CD14-positive monocyte (primary cell): Measurements from ENCODE around the gene TSSK2. TPM values are rescaled to one million over a fixed set of nuclear protein-coding genes. Genes with fewer than 3 reads are reported as not detected.

Experiments used
- DNase-seq, 3 donors: peaks; one replicate each; pipeline ENCODE4 v3.0.0-alpha.2; 2011 to 2022
- H2AFZ ChIP-seq: 2 replicates; pipeline ENCODE4 v1.6.0; 2012; ENCODE audit warnings: mild to moderate bottlenecking, low read depth, low read length, inconsistent platforms; ENCODE audit not compliant: insufficient read depth, poor library complexity, severe bottlenecking
- H3K27ac ChIP-seq, 2 donors: 1 replicate in 1 of 2; 2 replicates in 1 of 2; pipeline ENCODE4 v1.5.1; 2012 to 2013; ENCODE audit warnings: low read length in 2 of 2, control low read depth in 1 of 2, inconsistent platforms in 1 of 2, low read depth in 1 of 2, mild to moderate bottlenecking in 1 of 2
- H3K27me3 ChIP-seq, 2 donors: one replicate each; pipeline versions ENCODE4 v1.6.0 to v1.6.1; 2011 to 2013; ENCODE audit warnings: low read length in 2 of 2; ENCODE audit not compliant: control insufficient read depth in 2 of 2, insufficient read depth in 2 of 2
- H3K36me3 ChIP-seq, 2 donors: replicated peaks in 1 of 2; 1 replicate in 1 of 2; 2 replicates in 1 of 2; pipeline versions ENCODE4 v1.5.1 to v1.6.1; 2012 to 2013; ENCODE audit warnings: low read length in 2 of 2, control low read depth in 1 of 2, inconsistent platforms in 1 of 2, mild to moderate bottlenecking in 1 of 2; ENCODE audit not compliant: insufficient read depth in 2 of 2, control insufficient read depth in 1 of 2
- H3K4me1 ChIP-seq, 2 donors: 1 replicate in 1 of 2; 2 replicates in 1 of 2; pipeline versions ENCODE4 v1.5.1 to v1.6.1; 2012 to 2013; ENCODE audit warnings: low read length in 2 of 2, control low read depth in 1 of 2, inconsistent platforms in 1 of 2, mild to moderate bottlenecking in 1 of 2, moderate library complexity in 1 of 2; ENCODE audit not compliant: insufficient read depth in 2 of 2, control insufficient read depth in 1 of 2
- H3K4me2 ChIP-seq: replicated peaks from 2 replicates; pipeline ENCODE3; 2012; ENCODE audit warnings: low read length, moderate library complexity, mild to moderate bottlenecking; ENCODE audit not compliant: poor library complexity, severe bottlenecking; ENCODE audit errors: extremely low read depth
- H3K4me3 ChIP-seq, 3 experiments: fragments of 200-600 bp in 1 of 3; sonication (generic) in 1 of 3; replicated peaks in 1 of 3; 1 replicate in 2 of 3; 2 replicates in 1 of 3; pipeline ENCODE4 v1.5.1; 2011 to 2013; ENCODE audit warnings: low read length in 3 of 3, mild to moderate bottlenecking in 3 of 3, control low read depth in 2 of 3, low read depth in 2 of 3, inconsistent platforms in 1 of 3, moderate library complexity in 1 of 3
- H3K79me2 ChIP-seq: 2 replicates; pipeline ENCODE4 v1.6.0; 2012; ENCODE audit warnings: mild to moderate bottlenecking, control low read depth, inconsistent platforms, low read length, moderate library complexity; ENCODE audit not compliant: insufficient read depth
- H3K9ac ChIP-seq: 2 replicates; pipeline ENCODE4 v1.6.0; 2017; ENCODE audit warnings: low read length, mild to moderate bottlenecking; ENCODE audit not compliant: insufficient read depth, poor library complexity, severe bottlenecking
- H3K9me3 ChIP-seq, 2 donors: replicated peaks in 1 of 2; 1 replicate in 1 of 2; 2 replicates in 1 of 2; pipeline versions ENCODE4 v1.5.1 to v1.6.1; 2012 to 2013; ENCODE audit warnings: low read length in 2 of 2, control low read depth in 1 of 2; ENCODE audit not compliant: control insufficient read depth in 1 of 2, insufficient read depth in 1 of 2
- H4K20me1 ChIP-seq: 2 replicates; pipeline ENCODE4 v1.6.0; 2012; ENCODE audit warnings: mild to moderate bottlenecking, low read length, control low read depth, moderate library complexity; ENCODE audit not compliant: insufficient read depth
- H3K27ac Mint-ChIP-seq, 7 donors: one replicate each; pipeline ENCODE4 v1.8.0; 2020; ENCODE audit warnings: mild to moderate bottlenecking in 7 of 7, mixed read lengths in 7 of 7, moderate library complexity in 6 of 7, inconsistent platforms in 2 of 7
- H3K27me3 Mint-ChIP-seq, 3 donors: one replicate each; pipeline ENCODE4 v1.8.0; 2021 to 2022; ENCODE audit warnings: low read depth in 3 of 3, mild to moderate bottlenecking in 3 of 3, mixed read lengths in 3 of 3, moderate library complexity in 3 of 3, inconsistent platforms in 1 of 3
- H3K36me3 Mint-ChIP-seq, 2 donors: one replicate each; pipeline ENCODE4 v1.8.0; 2020; ENCODE audit warnings: mixed read lengths in 2 of 2, inconsistent platforms in 1 of 2, mild to moderate bottlenecking in 1 of 2
- H3K4me1 Mint-ChIP-seq: one replicate; pipeline ENCODE4 v1.8.0; 2020; ENCODE audit warnings: mild to moderate bottlenecking, mixed read lengths
- H3K4me3 Mint-ChIP-seq, 2 donors: one replicate each; pipeline ENCODE4 v1.8.0; 2020; ENCODE audit warnings: mild to moderate bottlenecking in 2 of 2, mixed read lengths in 2 of 2, moderate library complexity in 1 of 2
- H3K9me3 Mint-ChIP-seq, 7 donors: one replicate each; pipeline ENCODE4 v1.8.0; 2020 to 2022; ENCODE audit warnings: mixed read lengths in 7 of 7, mild to moderate bottlenecking in 6 of 7, moderate library complexity in 6 of 7, inconsistent platforms in 2 of 7
- WGBS: methylation state at CpG from one replicate; pipeline ENCODE4 v1.1.5; 2013; ENCODE audit warnings: missing lambda C conversion rate; ENCODE audit not compliant: insufficient coverage; 5-methylcytosine and 5-hydroxymethylcytosine counted together
- intact Hi-C, 2 donors: fragments of 100-400 bp; cut with micrococcal nuclease; formaldehyde crosslinking; loops; one replicate each; pipeline versions ENCODE4 v1.15.0 to v1.15.1; 2023
- polyA plus RNA-seq, 3 donors: library from polyadenylated mRNA; depleted of rRNA in 1 of 3; unstranded in 2 of 3; stranded (reverse) in 1 of 3; fragments of 300-500 nt in 2 of 3; fragments of >200 nt in 1 of 3; fragmentation: Illumina TruSeq in 2 of 3; gene quantifications; 1 replicate in 2 of 3; 2 replicates in 1 of 3; pipeline ENCODE4 v1.2.3, GENCODE V29; 2012 to 2021
- TF ChIP-seq, protein P1 (sequence below): fragments of 200-600 bp; IDR thresholded peaks from one replicate; pipeline ENCODE4 v1.8.0; 2022; ENCODE audit warnings: antibody characterized with exemption, mild to moderate bottlenecking

Gene TSSK2
- polyA plus RNA-seq, 3 donors: 0.04 TPM; not detected in 2

DNA sequence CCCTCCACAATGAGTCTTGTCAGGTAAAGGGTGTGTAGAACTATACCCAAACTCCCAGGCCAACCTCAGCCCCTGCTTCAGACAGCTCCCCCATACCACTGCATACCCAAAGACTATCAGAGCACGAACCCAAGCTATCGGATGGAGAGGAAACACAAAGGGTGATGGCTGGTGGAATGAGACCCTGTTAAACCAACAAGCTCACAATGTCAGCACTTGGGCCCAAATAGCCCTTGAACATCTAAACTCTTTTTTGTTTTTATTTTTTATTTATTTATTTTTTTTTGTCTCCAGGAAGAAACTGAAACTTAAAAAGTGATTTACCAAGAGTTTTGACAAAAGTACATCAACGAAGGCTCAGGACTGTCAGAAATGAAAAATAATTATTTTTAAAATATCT, 19.5 kb upstream of the TSSK2 start:
- H3K9me3 Mint-ChIP-seq: no peaks in the 10 kb centered on the region
- no peak overlapping the region for H3K9ac ChIP-seq
- peaks cover 87% of the 10 kb centered on the region for H3K4me1 Mint-ChIP-seq
- peaks cover 5 to 22% of the 10 kb centered on the region in 2 donors for H3K36me3 ChIP-seq
- peaks cover 50% of the 10 kb centered on the region for H4K20me1 ChIP-seq
- peak overlapping the region in 1 of 3 experiments; percentile 69 for H3K4me3 ChIP-seq
- H3K27me3 ChIP-seq: no peaks in the 10 kb centered on the region
- peak overlapping the region; percentile 93 to 98 (median 96) for H3K27ac Mint-ChIP-seq
- whole genome bisulfite sequencing: no CpG with 5 or more reads among the region's 3 CpGs
- H3K27ac ChIP-seq: peak overlapping the region; percentile 76 to 90
- H3K79me2 ChIP-seq: peaks cover 95% of the 10 kb centered on the region
- peak overlapping the region; percentile 77 for H3K4me2 ChIP-seq
- H3K9me3 ChIP-seq: no peaks in the 10 kb centered on the region
- no peak for DNase-seq
- TF ChIP-seq, protein P1, sequence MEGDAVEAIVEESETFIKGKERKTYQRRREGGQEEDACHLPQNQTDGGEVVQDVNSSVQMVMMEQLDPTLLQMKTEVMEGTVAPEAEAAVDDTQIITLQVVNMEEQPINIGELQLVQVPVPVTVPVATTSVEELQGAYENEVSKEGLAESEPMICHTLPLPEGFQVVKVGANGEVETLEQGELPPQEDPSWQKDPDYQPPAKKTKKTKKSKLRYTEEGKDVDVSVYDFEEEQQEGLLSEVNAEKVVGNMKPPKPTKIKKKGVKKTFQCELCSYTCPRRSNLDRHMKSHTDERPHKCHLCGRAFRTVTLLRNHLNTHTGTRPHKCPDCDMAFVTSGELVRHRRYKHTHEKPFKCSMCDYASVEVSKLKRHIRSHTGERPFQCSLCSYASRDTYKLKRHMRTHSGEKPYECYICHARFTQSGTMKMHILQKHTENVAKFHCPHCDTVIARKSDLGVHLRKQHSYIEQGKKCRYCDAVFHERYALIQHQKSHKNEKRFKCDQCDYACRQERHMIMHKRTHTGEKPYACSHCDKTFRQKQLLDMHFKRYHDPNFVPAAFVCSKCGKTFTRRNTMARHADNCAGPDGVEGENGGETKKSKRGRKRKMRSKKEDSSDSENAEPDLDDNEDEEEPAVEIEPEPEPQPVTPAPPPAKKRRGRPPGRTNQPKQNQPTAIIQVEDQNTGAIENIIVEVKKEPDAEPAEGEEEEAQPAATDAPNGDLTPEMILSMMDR: no peak
- H3K4me1 ChIP-seq: peaks cover 79 to 82% of the 10 kb centered on the region in 2 donors
- H3K4me3 Mint-ChIP-seq: peak overlapping the region in 1 of 2 donors; percentile 7
- H2AFZ ChIP-seq: no peak overlapping the region
- H3K36me3 Mint-ChIP-seq: peaks cover 22 to 30% of the 10 kb centered on the region in 2 donors
- H3K27me3 Mint-ChIP-seq: peaks cover 0 to 4% (median 3%) of the 10 kb centered on the region in 3 donors
- intact Hi-C loops: no loop called here

DNA sequence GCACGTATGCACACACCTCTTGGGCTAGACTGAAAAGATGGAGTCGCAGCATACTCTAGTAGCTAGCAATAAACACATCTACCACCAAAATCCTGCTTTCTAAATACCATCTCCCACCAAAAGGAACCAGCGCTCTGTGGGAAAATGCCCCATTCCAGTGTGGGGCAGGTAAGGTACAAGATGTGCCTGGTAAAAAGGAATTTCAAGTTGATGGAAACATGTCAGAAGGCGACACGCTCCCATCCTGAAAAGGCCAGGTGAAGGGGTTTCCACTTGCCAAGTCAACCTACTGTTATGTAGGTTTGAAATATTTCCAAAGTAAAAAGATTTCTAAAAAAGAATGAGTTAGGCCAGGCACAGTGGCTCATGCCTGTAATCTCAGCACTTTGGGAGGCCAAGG, 17.7 kb upstream of the TSSK2 start:
- Histone ChIP-seq H3K27me3 (no peaks in the 10 kb centered on the region), H4K20me1 (peaks cover 60% of the 10 kb centered on the region), H3K79me2 (peaks cover 95% of the 10 kb centered on the region), H3K4me2 (no peak overlapping the region), H3K4me3 (no peak overlapping the region), H3K4me1 (peaks cover 79 to 82% of the 10 kb centered on the region in 2 donors), H2AFZ (no peak overlapping the region), H3K27ac (peak overlapping the region in 1 of 2 donors; percentile 18), H3K9me3 (no peaks in the 10 kb centered on the region), H3K9ac (no peak overlapping the region), H3K36me3 (peaks cover 2 to 29% of the 10 kb centered on the region in 2 donors)
- Mint-ChIP-seq H3K27me3 (peaks cover 0 to 3% (median 1%) of the 10 kb centered on the region in 3 donors), H3K27ac (peak overlapping the region in 2 of 7 donors; percentile 46 to 55), H3K4me1 (peaks cover 87% of the 10 kb centered on the region), H3K9me3 (no peaks in the 10 kb centered on the region), H3K36me3 (peaks cover 21 to 30% of the 10 kb centered on the region in 2 donors), H3K4me3 (no peak overlapping the region)
- intact Hi-C loops: no loop called here
- 100% methylated on average over 4 of the region's 5 CpGs for WGBS
- no peak for DNase-seq
- TF ChIP-seq, protein P1: no peak
